Upper lobe of left lung (tissue), 6 donors: Measurements from ENCODE around the gene CFAP221. TPM values are rescaled to one million over a fixed set of nuclear protein-coding genes. Genes with fewer than 3 reads are reported as not detected.

Experiments
- ATAC-seq, 2 donors: fragments of 200-7000 bp; cut with Tn5 transposase; one replicate each; pipeline ENCODE4 v1.9.1; 2022; ENCODE audit warnings: mild to moderate bottlenecking in 2 of 2, moderate library complexity in 2 of 2; ENCODE audit not compliant: low FRiP score in 2 of 2
- DNase-seq, 2 donors: peaks; one replicate each; pipeline ENCODE4 v3.0.0-alpha.2; 2019 to 2020
- H3K27ac ChIP-seq, 4 donors: fragments of 200-600 bp; sonication (generic); one replicate each; pipeline ENCODE4 v1.5.1; 2016 to 2019
- H3K27me3 ChIP-seq, 4 donors: fragments of 200-600 bp; sonication (generic); one replicate each; pipeline ENCODE4 v1.5.1; 2017 to 2019
- H3K36me3 ChIP-seq, 4 donors: fragments of 200-600 bp; sonication (generic); one replicate each; pipeline ENCODE4 v1.5.1; 2016 to 2019
- H3K4me1 ChIP-seq, 4 donors: fragments of 200-600 bp; sonication (generic); one replicate each; pipeline ENCODE4 v1.5.1; 2018 to 2019
- H3K4me3 ChIP-seq, 4 donors: fragments of 200-600 bp; sonication (generic); one replicate each; pipeline ENCODE4 v1.5.1; 2017 to 2019; ENCODE audit warnings: mild to moderate bottlenecking in 2 of 4, moderate library complexity in 1 of 4
- H3K9me3 ChIP-seq, 4 donors: fragments of 200-600 bp; sonication (generic); one replicate each; pipeline ENCODE4 v1.5.1; 2018 to 2019
- CTCF ChIP-seq, 6 experiments: fragments of 450-650 bp in 4 of 6; fragments of 200-600 bp in 2 of 6; sonication (generic) in 2 of 6; IDR thresholded peaks; one replicate each; pipeline ENCODE4 v1.5.1; 2016 to 2019; ENCODE audit warnings: antibody characterized with exemption in 6 of 6
- EP300 ChIP-seq, 4 donors: sonication (generic); formaldehyde crosslinking; IDR thresholded peaks; one replicate each; pipeline ENCODE4 v1.5.1; 2017; ENCODE audit warnings: antibody characterized with exemption in 4 of 4, control low read depth in 2 of 4
- POLR2A ChIP-seq, 4 donors: fragments of 450-650 bp; IDR thresholded peaks; one replicate each; pipeline ENCODE4 v1.5.1; 2016 to 2017; ENCODE audit warnings: antibody characterized with exemption in 4 of 4, mild to moderate bottlenecking in 2 of 4
- POLR2AphosphoS5 ChIP-seq, 2 donors: sonication (generic); formaldehyde crosslinking; IDR thresholded peaks; one replicate each; pipeline ENCODE4 v1.5.1; 2017; ENCODE audit warnings: antibody characterized with exemption in 2 of 2
- WGBS, 2 donors: methylation state at CpG; one replicate each; pipeline ENCODE4 v1.1.5; 2017 to 2018; 5-methylcytosine and 5-hydroxymethylcytosine counted together
- total RNA-seq, 6 donors: library from RNA; depleted of rRNA in 4 of 6; stranded (reverse); fragments of >200 nt in 4 of 6; gene quantifications; one replicate each; pipeline versions ENCODE4 v1.1.0 to v1.2.1, GENCODE V29; 2016 to 2021
- donor health status: DM: no; HTN: no; CAD: no; lungs with moderate emphysema.
- donor health status: DM: no; HTN: yes; CAD: no; lungs with severe emphysema.

Gene CFAP221
- total RNA-seq, 6 donors from 2014 or later = 13.9 to 67.5 (median 30.9) TPM

GRCh38 chr2:119625226-119625625, 81.0 kb downstream of the CFAP221 start:
- DNase-seq = no peak
- Histone ChIP-seq H3K9me3 (no peaks in the 10 kb centered on the region), H3K36me3 (no peaks in the 10 kb centered on the region), H3K27ac (no peak overlapping the region), H3K4me3 (no peak overlapping the region), H3K4me1 (no peaks in the 10 kb centered on the region), H3K27me3 (no peaks in the 10 kb centered on the region)
- 87 to 99% methylated on average over 3 of the region's 3 CpGs for WGBS, 2 donors
- ATAC-seq = no peak
- TF ChIP-seq CTCF (IDR thresholded peaks at IDR 0.05) = no peak
- no peak for TF ChIP-seq EP300 (IDR thresholded peaks at IDR 0.05)
- no peak for TF ChIP-seq POLR2AphosphoS5 (IDR thresholded peaks at IDR 0.05)

- Histone ChIP-seq H3K27me3 (no peaks in the 10 kb centered on the region), H3K27ac (no peak overlapping the region), H3K36me3 (no peaks in the 10 kb centered on the region), H3K4me1 (no peaks in the 10 kb centered on the region), H3K9me3 (no peaks in the 10 kb centered on the region), H3K4me3 (no peak overlapping the region)
- no peak for DNase-seq
- WGBS, 2 donors = 79 to 87% methylated on average over 2 to 5 of the region's 5 CpGs
- no peak for TF ChIP-seq POLR2A (IDR thresholded peaks at IDR 0.05)
- no peak for TF ChIP-seq POLR2AphosphoS5 (IDR thresholded peaks at IDR 0.05)
- TF ChIP-seq EP300 (IDR thresholded peaks at IDR 0.05) = no peak
- no peak for TF ChIP-seq CTCF (IDR thresholded peaks at IDR 0.05)
- ATAC-seq = no peak
Observed at GRCh38 chr2:119629323-119629825, 85.1 kb downstream of the CFAP221 start.

- H3K4me1 ChIP-seq = no peaks in the 10 kb centered on the region
- no peaks in the 10 kb centered on the region for H3K9me3 ChIP-seq
- H3K36me3 ChIP-seq = no peaks in the 10 kb centered on the region
- 84 to 87% methylated on average over 4 of the region's 4 CpGs for WGBS, 2 donors
- ATAC-seq (no peak), DNase-seq (no peak)
- no peak overlapping the region for H3K4me3 ChIP-seq
- no peak overlapping the region for H3K27ac ChIP-seq
- H3K27me3 ChIP-seq = no peaks in the 10 kb centered on the region
- TF ChIP-seq EP300 (IDR thresholded peaks at IDR 0.05) = no peak
- TF ChIP-seq POLR2AphosphoS5 (IDR thresholded peaks at IDR 0.05) = no peak
- no peak for TF ChIP-seq POLR2A (IDR thresholded peaks at IDR 0.05)
- no peak for TF ChIP-seq CTCF (IDR thresholded peaks at IDR 0.05)
Observed at GRCh38 chr2:119630121-119630520, 85.9 kb downstream of the CFAP221 start.

- WGBS, 2 donors = 58 to 65% methylated on average over 5 of the region's 5 CpGs
Observed at GRCh38 chr2:119637371-119637770, 93.1 kb downstream of the CFAP221 start.

GRCh38 chr2:119638246-119638645, 94.0 kb downstream of the CFAP221 start:
- Histone ChIP-seq H3K27ac (no peak overlapping the region), H3K27me3 (no peaks in the 10 kb centered on the region), H3K9me3 (no peaks in the 10 kb centered on the region), H3K36me3 (no peaks in the 10 kb centered on the region), H3K4me3 (no peak overlapping the region), H3K4me1 (peaks cover 0 to 7% (median 3%) of the 10 kb centered on the region in 4 donors)
- WGBS, 2 donors = 59 to 76% methylated on average over 11 to 12 of the region's 12 CpGs
- TF ChIP-seq EP300 (IDR thresholded peaks at IDR 0.05) = no peak
- no peak for TF ChIP-seq POLR2A (IDR thresholded peaks at IDR 0.05)
- no peak for TF ChIP-seq CTCF (IDR thresholded peaks at IDR 0.05)
- DNase-seq = no peak
- ATAC-seq = peak; percentile 11 to 38

More at GRCh38 chr2:119637371-119637770, 93.1 kb downstream of the CFAP221 start:
- no peaks in the 10 kb centered on the region for H3K36me3 ChIP-seq
- H3K4me1 ChIP-seq = peaks cover 0 to 7% (median 3%) of the 10 kb centered on the region in 4 donors
- no peak for ATAC-seq
- TF ChIP-seq POLR2A (IDR thresholded peaks at IDR 0.05) = no peak
- no peak for TF ChIP-seq POLR2AphosphoS5 (IDR thresholded peaks at IDR 0.05)
- TF ChIP-seq EP300 (IDR thresholded peaks at IDR 0.05) = no peak
- no peaks in the 10 kb centered on the region for H3K9me3 ChIP-seq
- no peak overlapping the region for H3K4me3 ChIP-seq
- no peak for DNase-seq
- no peak overlapping the region for H3K27ac ChIP-seq
- H3K27me3 ChIP-seq = no peaks in the 10 kb centered on the region
